ENCODE results near the gene SOCS2. TPM values are rescaled to one million over a fixed set of nuclear protein-coding genes. Genes with fewer than 3 reads are reported as not detected.
"Not testable (repeated sequence)": the region's sequence is repeated elsewhere in the genome, so short reads cannot be mapped to it uniquely, and the experiment has no call there.

The SOCS2 gene
- total RNA-seq, 1 experiment from 2014 or later: 16.6 TPM

DNA sequence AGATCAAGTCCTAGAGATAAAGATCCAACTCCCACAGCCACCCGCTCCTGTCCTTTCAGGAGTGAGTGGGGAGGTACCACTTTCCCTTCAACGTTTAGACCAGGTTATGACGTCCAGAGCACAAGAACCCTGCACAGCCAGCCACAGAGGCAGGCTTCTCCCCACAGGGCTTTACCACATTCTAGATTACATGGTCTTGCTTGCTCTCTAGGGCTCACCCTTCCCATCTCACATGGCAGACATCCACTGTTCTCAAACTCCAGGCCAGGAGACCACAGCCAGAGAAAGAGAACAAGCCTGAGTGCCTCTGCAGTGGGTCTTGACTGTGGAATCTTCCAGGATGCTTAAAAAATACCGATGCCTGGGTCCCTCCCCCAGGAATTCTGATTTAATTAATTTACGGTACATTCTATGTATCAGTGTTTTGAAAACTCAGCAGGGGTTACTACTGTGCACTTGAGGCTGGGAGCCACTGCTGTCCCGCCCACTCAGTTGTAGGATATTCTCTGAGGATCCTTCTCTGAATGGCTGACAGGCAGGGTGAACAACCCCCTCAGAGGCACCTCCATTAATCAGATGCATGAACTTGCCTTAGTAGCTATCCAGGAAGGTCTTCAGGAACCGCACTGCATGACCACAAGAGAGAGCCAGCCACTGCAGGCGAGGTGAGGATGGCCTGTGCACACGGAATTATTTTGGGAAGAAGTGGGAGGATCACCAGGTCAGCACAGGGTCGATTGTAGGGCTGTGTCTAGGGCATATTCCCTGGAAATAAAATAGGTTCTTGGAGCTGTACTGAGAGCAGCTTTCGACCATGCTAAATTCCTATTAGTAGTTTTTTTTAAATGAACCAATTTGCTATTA lies 21.5 kb upstream of the SOCS2 start:
- DNase-seq: no peak
- Histone ChIP-seq H3K36me3 (no peaks in the 10 kb centered on the region), H3K4me3 (no peak overlapping the region), H3K4me1 (no peaks in the 10 kb centered on the region), H3K27me3 (no peaks in the 10 kb centered on the region), H3K27ac (no peak overlapping the region), H3K9me3 (replicated peaks) (no peaks in the 10 kb centered on the region)

GRCh38 chr12:93552427-93552826 lies 20.0 kb upstream of the SOCS2 start:
- Histone ChIP-seq H3K4me3 (no peak overlapping the region), H3K27ac (no peak overlapping the region), H3K36me3 (no peaks in the 10 kb centered on the region), H3K9me3 (replicated peaks) (no peaks in the 10 kb centered on the region), H3K4me1 (no peaks in the 10 kb centered on the region), H3K27me3 (no peaks in the 10 kb centered on the region)
- no peak for DNase-seq

- DNase-seq; H3K4me1 ChIP-seq; H3K9me3 ChIP-seq (replicated peaks); H3K27ac ChIP-seq; H3K4me3 ChIP-seq; H3K27me3 ChIP-seq; H3K36me3 ChIP-seq: not testable (repeated sequence)
Measured at GRCh38 chr12:93557879-93558278, 14.6 kb upstream of the SOCS2 start.

GRCh38 chr12:93558685-93559084 lies 13.8 kb upstream of the SOCS2 start:
- H3K27me3 ChIP-seq; H3K27ac ChIP-seq; H3K9me3 ChIP-seq (replicated peaks); H3K4me3 ChIP-seq; H3K36me3 ChIP-seq; DNase-seq; H3K4me1 ChIP-seq: not testable (repeated sequence)

DNA sequence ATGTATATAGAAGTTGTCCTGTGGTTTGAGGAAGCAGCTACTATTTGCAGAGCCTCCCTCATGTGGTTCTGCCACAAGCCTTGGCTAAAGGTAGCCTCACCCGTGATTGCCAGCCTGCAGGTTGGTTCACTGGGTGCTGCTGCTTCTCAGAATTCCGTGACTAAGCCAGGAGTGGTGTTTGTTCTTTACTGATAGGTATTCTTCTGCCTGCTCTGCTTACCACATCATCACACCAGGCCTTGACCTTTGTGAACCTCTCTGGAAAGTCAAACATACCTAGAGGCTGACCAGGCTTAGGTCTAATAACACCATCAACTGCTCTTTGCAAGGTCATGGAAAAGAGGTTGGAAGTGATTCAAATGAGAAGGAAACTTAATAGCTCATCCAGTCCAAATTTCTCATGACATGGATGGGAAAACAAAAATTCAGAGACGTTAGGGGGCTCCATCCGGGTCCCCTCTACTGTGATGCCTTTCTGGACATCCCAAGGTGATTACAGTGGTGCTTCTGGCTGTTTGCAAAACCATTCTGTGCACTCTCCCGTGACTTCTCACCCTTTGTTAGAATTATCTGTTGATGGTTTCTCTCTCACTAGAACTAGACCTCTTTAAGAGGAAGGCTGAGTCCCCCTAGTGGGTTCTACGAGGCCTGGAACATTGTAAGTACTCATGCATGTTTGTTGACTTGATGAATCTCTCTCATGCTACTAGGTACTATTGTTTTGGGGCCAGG lies 8.5 kb upstream of the SOCS2 start:
- Histone ChIP-seq H3K36me3 (no peaks in the 10 kb centered on the region), H3K4me3 (no peak overlapping the region)
- peak in 1 of 2 experiments; percentile 9 for DNase-seq

GRCh38 chr12:93565760-93566159 lies 6.7 kb upstream of the SOCS2 start:
- H3K27me3 ChIP-seq: no peaks in the 10 kb centered on the region
- no peak overlapping the region for H3K27ac ChIP-seq
- H3K9me3 ChIP-seq (replicated peaks): no peaks in the 10 kb centered on the region
- H3K4me3 ChIP-seq: no peak overlapping the region
- no peaks in the 10 kb centered on the region for H3K36me3 ChIP-seq
- no peaks in the 10 kb centered on the region for H3K4me1 ChIP-seq
- no peak for DNase-seq

More for the DNA sequence above, 8.5 kb upstream of the SOCS2 start:
- H3K27ac ChIP-seq: no peak overlapping the region
- H3K4me1 ChIP-seq: no peaks in the 10 kb centered on the region
- H3K9me3 ChIP-seq (replicated peaks): no peaks in the 10 kb centered on the region
- no peaks in the 10 kb centered on the region for H3K27me3 ChIP-seq

- Histone ChIP-seq H3K36me3 (no peaks in the 10 kb centered on the region), H3K27ac (no peak overlapping the region), H3K4me3 (no peak overlapping the region), H3K9me3 (replicated peaks) (no peaks in the 10 kb centered on the region), H3K4me1 (no peaks in the 10 kb centered on the region), H3K27me3 (no peaks in the 10 kb centered on the region)
- DNase-seq: no peak
Measured at GRCh38 chr12:93567174-93567573, 5.3 kb upstream of the SOCS2 start.

- no peak overlapping the region for H3K4me3 ChIP-seq
- no peaks in the 10 kb centered on the region for H3K4me1 ChIP-seq
- no peak overlapping the region for H3K27ac ChIP-seq
- no peaks in the 10 kb centered on the region for H3K36me3 ChIP-seq
- H3K27me3 ChIP-seq: no peaks in the 10 kb centered on the region
- no peaks in the 10 kb centered on the region for H3K9me3 ChIP-seq (replicated peaks)
- no peak for DNase-seq
Measured at GRCh38 chr12:93568091-93568490, 4.4 kb upstream of the SOCS2 start.

DNA sequence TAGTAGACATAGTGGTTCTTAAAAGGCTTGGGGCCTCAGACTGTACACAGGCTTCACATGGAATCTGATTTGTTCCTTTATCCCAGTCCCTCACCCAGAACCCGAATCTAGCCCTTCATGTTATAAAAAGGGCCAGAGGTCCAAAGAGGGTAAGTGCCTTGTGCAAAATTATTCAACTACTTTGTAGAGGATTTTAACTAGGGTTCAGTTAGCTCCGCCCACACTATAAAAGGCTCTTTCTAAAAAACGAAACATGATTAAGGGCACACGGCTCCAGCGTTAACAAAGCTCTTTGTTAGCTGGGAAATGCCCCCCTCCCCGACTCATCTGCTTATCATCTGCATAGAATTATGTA lies 3.2 kb upstream of the SOCS2 start:
- no peaks in the 10 kb centered on the region for H3K27me3 ChIP-seq
- H3K9me3 ChIP-seq (replicated peaks): no peaks in the 10 kb centered on the region
- no peaks in the 10 kb centered on the region for H3K36me3 ChIP-seq
- peak overlapping the region; percentile 72 for H3K4me3 ChIP-seq
- no peak overlapping the region for H3K27ac ChIP-seq
- DNase-seq: no peak
- H3K4me1 ChIP-seq: no peaks in the 10 kb centered on the region

- no peaks in the 10 kb centered on the region for H3K27me3 ChIP-seq
- peak overlapping the region; percentile 72 for H3K4me3 ChIP-seq
- no peaks in the 10 kb centered on the region for H3K9me3 ChIP-seq (replicated peaks)
- H3K36me3 ChIP-seq: no peaks in the 10 kb centered on the region
- peak overlapping the region; percentile 65; the same call in 1 of the 2 replicates for H3K27ac ChIP-seq
- no peaks in the 10 kb centered on the region for H3K4me1 ChIP-seq
- peak; percentile 83 to 86 for DNase-seq
Measured at GRCh38 chr12:93569656-93570551, 2.6 kb upstream of the SOCS2 start.

- Histone ChIP-seq H3K9me3 (replicated peaks) (no peaks in the 10 kb centered on the region), H3K27me3 (no peaks in the 10 kb centered on the region), H3K4me3 (peak overlapping the region; percentile 72), H3K4me1 (no peaks in the 10 kb centered on the region), H3K27ac (peak overlapping the region; percentile 65), H3K36me3 (no peaks in the 10 kb centered on the region)
- DNase-seq: peak; percentile 83 to 90
Measured at GRCh38 chr12:93570552-93571364, 1.7 kb upstream of the SOCS2 start.

- peak overlapping the region; percentile 65 for H3K27ac ChIP-seq
- H3K4me1 ChIP-seq: no peaks in the 10 kb centered on the region
- H3K36me3 ChIP-seq: no peaks in the 10 kb centered on the region
- no peaks in the 10 kb centered on the region for H3K27me3 ChIP-seq
- peak; percentile 83 to 84 for DNase-seq
- peak overlapping the region; percentile 72 for H3K4me3 ChIP-seq
- no peaks in the 10 kb centered on the region for H3K9me3 ChIP-seq (replicated peaks)
Measured at GRCh38 chr12:93571365-93571924, 1.0 kb upstream of the SOCS2 start.

DNA sequence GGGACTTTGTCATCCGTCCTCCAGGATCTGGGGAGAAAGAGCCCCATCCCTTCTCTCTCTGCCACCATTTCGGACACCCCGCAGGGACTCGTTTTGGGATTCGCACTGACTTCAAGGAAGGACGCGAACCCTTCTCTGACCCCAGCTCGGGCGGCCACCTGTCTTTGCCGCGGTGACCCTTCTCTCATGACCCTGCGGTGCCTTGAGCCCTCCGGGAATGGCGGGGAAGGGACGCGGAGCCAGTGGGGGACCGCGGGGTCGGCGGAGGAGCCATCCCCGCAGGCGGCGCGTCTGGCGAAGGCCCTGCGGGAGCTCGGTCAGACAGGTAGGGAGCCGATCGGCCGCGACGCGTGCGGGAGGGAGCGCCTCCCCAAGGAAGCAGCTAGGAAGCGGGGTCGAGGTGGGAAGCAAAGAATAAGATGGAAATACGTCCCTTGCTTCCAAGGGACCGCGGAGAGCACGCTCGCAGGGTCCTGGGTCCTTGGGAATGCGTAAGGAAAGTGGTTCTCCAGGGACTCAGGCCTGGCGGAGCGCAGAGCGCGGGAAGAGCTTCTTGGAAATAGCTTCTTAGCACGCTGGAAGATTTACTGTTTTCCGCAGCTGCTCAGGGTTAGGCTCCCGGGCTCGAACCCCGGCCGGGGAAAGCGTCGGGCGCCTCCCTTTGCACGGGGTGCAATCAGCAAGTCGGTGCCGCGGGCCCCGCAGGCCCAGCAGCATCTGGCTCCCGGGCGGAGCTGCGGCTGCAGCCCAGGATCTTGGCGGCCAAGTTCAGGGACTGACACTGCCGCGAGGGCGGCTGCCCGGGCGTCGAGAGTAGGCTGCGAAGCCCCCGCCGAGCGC lies 457 bp downstream of the SOCS2 start:
- no peak overlapping the region for H3K27ac ChIP-seq
- no peaks in the 10 kb centered on the region for H3K27me3 ChIP-seq
- no peaks in the 10 kb centered on the region for H3K4me1 ChIP-seq
- no peaks in the 10 kb centered on the region for H3K9me3 ChIP-seq (replicated peaks)
- H3K4me3 ChIP-seq: no peak overlapping the region
- no peaks in the 10 kb centered on the region for H3K36me3 ChIP-seq
- no peak for DNase-seq

Data from SJCRH30 (cell line).